ENCODE measurements around the gene SH3RF1.

GRCh38 chr4:169048868-169049414 lies 221.8 kb downstream of the SH3RF1 start:
- TF ChIP-seq, protein P1, sequence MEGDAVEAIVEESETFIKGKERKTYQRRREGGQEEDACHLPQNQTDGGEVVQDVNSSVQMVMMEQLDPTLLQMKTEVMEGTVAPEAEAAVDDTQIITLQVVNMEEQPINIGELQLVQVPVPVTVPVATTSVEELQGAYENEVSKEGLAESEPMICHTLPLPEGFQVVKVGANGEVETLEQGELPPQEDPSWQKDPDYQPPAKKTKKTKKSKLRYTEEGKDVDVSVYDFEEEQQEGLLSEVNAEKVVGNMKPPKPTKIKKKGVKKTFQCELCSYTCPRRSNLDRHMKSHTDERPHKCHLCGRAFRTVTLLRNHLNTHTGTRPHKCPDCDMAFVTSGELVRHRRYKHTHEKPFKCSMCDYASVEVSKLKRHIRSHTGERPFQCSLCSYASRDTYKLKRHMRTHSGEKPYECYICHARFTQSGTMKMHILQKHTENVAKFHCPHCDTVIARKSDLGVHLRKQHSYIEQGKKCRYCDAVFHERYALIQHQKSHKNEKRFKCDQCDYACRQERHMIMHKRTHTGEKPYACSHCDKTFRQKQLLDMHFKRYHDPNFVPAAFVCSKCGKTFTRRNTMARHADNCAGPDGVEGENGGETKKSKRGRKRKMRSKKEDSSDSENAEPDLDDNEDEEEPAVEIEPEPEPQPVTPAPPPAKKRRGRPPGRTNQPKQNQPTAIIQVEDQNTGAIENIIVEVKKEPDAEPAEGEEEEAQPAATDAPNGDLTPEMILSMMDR (IDR thresholded peaks at IDR 0.05; ENCODE audit: low read depth, low read length, poor library complexity, severe bottlenecking) = no peak
- no peak for TF ChIP-seq EZH2phosphoT487 (IDR thresholded peaks at IDR 0.05; ENCODE audit: borderline replicate concordance, low read length)

Measured in DOHH2 (cell line).